Measurements from ENCODE around the gene TP53BP1.
"Not testable (repeated sequence)": the region's sequence is repeated elsewhere in the genome, so short reads cannot be mapped to it uniquely, and the experiment has no call there.

- TF ChIP-seq CTCF (IDR thresholded peaks at IDR 0.05; ENCODE audit: poor library complexity); EZH2 (IDR thresholded peaks at IDR 0.05; ENCODE audit: borderline replicate concordance): not testable (repeated sequence)
Measured at GRCh38 chr15:43393592-43393991, 99.4 kb downstream of the TP53BP1 start.
